GM18499 (cell line): ENCODE results near the gene RPP30.

Experiments
- ATAC-seq: cut with Tn5 transposase; IDR thresholded peaks from one replicate; pipeline ENCODE4 v1.9.1; 2021; ENCODE audit warnings: moderate number of reproducible peaks; ENCODE audit not compliant: insufficient read depth, unreplicated experiment

RPP30 gene

GRCh38 chr10:90914992-90915765, 43.4 kb downstream of the RPP30 start:
- ATAC-seq, result no peak

- no peak for ATAC-seq
Observed at GRCh38 chr10:90915766-90916075, 43.9 kb downstream of the RPP30 start.

GRCh38 chr10:90916392-90917237, 44.8 kb downstream of the RPP30 start:
- no peak for ATAC-seq

- no peak for ATAC-seq
Observed at GRCh38 chr10:90917238-90917967, 45.6 kb downstream of the RPP30 start.

GRCh38 chr10:90917968-90918318, 46.2 kb downstream of the RPP30 start:
- ATAC-seq, result no peak

GRCh38 chr10:90919683-90920574, 48.2 kb downstream of the RPP30 start:
- no peak for ATAC-seq

GRCh38 chr10:90920986-90921666, 49.4 kb downstream of the RPP30 start, which contains the start of gene ANKRD1:
Gene ANKRD1, minus strand, starts transcription at chr10:90921087. Its CDS starts 60 bp downstream, at chr10:90921027.
- ATAC-seq, result no peak

GRCh38 chr10:90921906-90922305, 50.1 kb downstream of the RPP30 start:
- no peak for ATAC-seq

GRCh38 chr10:90923111-90923731, 51.4 kb downstream of the RPP30 start:
- ATAC-seq, result no peak

- ATAC-seq, result no peak
Observed at GRCh38 chr10:90924552-90924951, 52.8 kb downstream of the RPP30 start.

GRCh38 chr10:90925079-90926029, 53.6 kb downstream of the RPP30 start:
- no peak for ATAC-seq

GRCh38 chr10:90927293-90927692, 55.5 kb downstream of the RPP30 start:
- no peak for ATAC-seq

- no peak for ATAC-seq
Observed at GRCh38 chr10:90929179-90929578, 57.4 kb downstream of the RPP30 start.

GRCh38 chr10:90930070-90930837, 58.5 kb downstream of the RPP30 start:
- no peak for ATAC-seq

GRCh38 chr10:90930971-90931871, 59.4 kb downstream of the RPP30 start:
- no peak for ATAC-seq

GRCh38 chr10:90935581-90936275, 64.0 kb downstream of the RPP30 start:
- ATAC-seq, result no peak
